Measurements from ENCODE around the gene RAB3GAP1.

The RAB3GAP1 gene

GRCh38 chr2:135164431-135164830, 112.3 kb downstream of the RAB3GAP1 start:
- DNase-seq: no peak

GRCh38 chr2:135167273-135167672, 115.2 kb downstream of the RAB3GAP1 start:
- no peak for DNase-seq

- DNase-seq: no peak
These were observed 116.2 kb downstream of the RAB3GAP1 start for GRCh38 chr2:135168204-135168856.

GRCh38 chr2:135169900-135170753, 118.0 kb downstream of the RAB3GAP1 start:
- no peak for DNase-seq

- DNase-seq: no peak
These were observed 122.1 kb downstream of the RAB3GAP1 start for GRCh38 chr2:135174049-135174809.

- DNase-seq: no peak
These were observed 122.7 kb downstream of the RAB3GAP1 start for GRCh38 chr2:135174810-135175093.

GRCh38 chr2:135175177-135175576, 123.1 kb downstream of the RAB3GAP1 start:
- DNase-seq: no peak

GRCh38 chr2:135179689-135180088, 127.6 kb downstream of the RAB3GAP1 start:
- no peak for DNase-seq

- DNase-seq: no peak
These were observed 130.1 kb downstream of the RAB3GAP1 start for GRCh38 chr2:135182190-135182589.

- no peak for DNase-seq
These were observed 130.5 kb downstream of the RAB3GAP1 start for GRCh38 chr2:135182601-135183000.

GRCh38 chr2:135183822-135184221, 131.7 kb downstream of the RAB3GAP1 start:
- DNase-seq: no peak

- no peak for DNase-seq
These were observed 134.0 kb downstream of the RAB3GAP1 start for GRCh38 chr2:135186054-135186453.

GRCh38 chr2:135187270-135187669, 135.2 kb downstream of the RAB3GAP1 start:
- DNase-seq: no peak

- no peak for DNase-seq
These were observed 137.1 kb downstream of the RAB3GAP1 start for GRCh38 chr2:135189148-135189547.

GRCh38 chr2:135190799-135191198, 138.7 kb downstream of the RAB3GAP1 start:
- no peak for DNase-seq

GRCh38 chr2:135198481-135198880, 146.4 kb downstream of the RAB3GAP1 start:
- no peak for DNase-seq

- DNase-seq: no peak
These were observed 150.7 kb downstream of the RAB3GAP1 start for GRCh38 chr2:135202751-135203150.

- no peak for DNase-seq
These were observed 151.9 kb downstream of the RAB3GAP1 start for GRCh38 chr2:135203944-135204343.

GRCh38 chr2:135208016-135208415, 155.9 kb downstream of the RAB3GAP1 start:
- DNase-seq: no peak

GRCh38 chr2:135212757-135213156, 160.7 kb downstream of the RAB3GAP1 start:
- DNase-seq: no peak

GRCh38 chr2:135218426-135218825, 166.3 kb downstream of the RAB3GAP1 start:
- no peak for DNase-seq

- no peak for DNase-seq
These were observed 167.1 kb downstream of the RAB3GAP1 start for GRCh38 chr2:135219226-135219625.
